SK-MEL-5 (cell line): ENCODE data around the gene PRELP. TPM values are rescaled to one million over a fixed set of nuclear protein-coding genes. Genes with fewer than 3 reads are reported as not detected.
"Not testable (repeated sequence)": the region's sequence is repeated elsewhere in the genome, so short reads cannot be mapped to it uniquely, and the experiment has no call there.

Experiments
- DNase-seq: peaks from one replicate; pipeline ENCODE4 v3.0.0-alpha.2; 2016; ENCODE audit warnings: low read depth, low spot score
- in situ Hi-C: cut with HindIII; loops from 2 replicates; pipeline ENCODE4 v1.10.0; 2016; ENCODE audit warnings: low sequenced_read_pairs, high pct_unique_total_duplicates, low pct_unique_long_range_greater_than_20kb
- total RNA-seq: library from RNA; depleted of rRNA; stranded (reverse); fragments of >200 nt; shearing (Covaris generic); gene quantifications from 2 replicates; pipeline ENCODE4 v1.2.3, GENCODE V29; 2014

PRELP gene
- total RNA-seq, 1 experiment from 2014 or later = 0.11 TPM

DNA sequence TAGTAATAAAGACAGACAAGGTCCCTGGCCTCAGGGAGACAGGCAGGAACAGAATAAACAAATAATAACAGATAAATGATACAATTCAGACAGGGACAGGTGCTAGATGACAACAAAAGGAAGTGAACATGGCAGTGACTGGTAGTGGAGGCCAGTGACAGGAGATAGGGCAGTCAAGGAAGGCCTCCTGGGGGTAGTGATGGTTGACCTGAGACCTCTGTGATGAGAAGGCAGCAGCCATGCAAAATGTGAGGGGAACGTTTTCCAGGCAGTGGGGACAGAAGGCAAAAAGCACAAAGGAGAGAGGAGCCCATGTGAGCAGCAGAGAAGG, 36.9 kb downstream of the PRELP start:
- DNase-seq = no peak
- in situ Hi-C loops = no loop called here

GRCh38 chr1:203512848-203513584, 37.4 kb downstream of the PRELP start:
- in situ Hi-C loops = no loop called here
- DNase-seq = peak; percentile 54

DNA sequence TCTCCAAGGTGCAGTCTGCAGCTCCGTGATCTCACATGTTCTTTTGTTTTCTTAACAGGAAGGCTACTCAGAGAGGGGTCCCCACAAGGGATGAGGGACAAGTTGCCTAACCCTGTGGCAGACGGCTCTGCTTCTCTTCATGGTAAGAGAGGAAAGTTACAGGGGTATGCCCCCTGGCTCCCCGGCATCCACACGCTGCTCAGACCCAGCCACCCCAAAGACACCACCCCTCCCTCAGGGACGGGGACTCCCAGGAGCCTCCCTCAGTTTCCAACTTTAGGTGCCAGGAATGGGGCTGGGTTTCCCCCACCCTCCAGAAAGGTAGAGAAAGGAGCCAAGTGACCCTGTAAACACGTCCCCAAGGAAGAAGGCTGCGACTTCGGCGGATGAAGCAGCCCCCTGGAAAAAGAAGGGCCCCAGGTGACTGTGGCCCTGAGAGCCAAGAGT, 38.0 kb downstream of the PRELP start:
- in situ Hi-C loops = no loop called here
- no peak for DNase-seq

- in situ Hi-C loops = no loop called here
- no peak for DNase-seq
Observed at GRCh38 chr1:203516184-203516583, 40.6 kb downstream of the PRELP start.

DNA sequence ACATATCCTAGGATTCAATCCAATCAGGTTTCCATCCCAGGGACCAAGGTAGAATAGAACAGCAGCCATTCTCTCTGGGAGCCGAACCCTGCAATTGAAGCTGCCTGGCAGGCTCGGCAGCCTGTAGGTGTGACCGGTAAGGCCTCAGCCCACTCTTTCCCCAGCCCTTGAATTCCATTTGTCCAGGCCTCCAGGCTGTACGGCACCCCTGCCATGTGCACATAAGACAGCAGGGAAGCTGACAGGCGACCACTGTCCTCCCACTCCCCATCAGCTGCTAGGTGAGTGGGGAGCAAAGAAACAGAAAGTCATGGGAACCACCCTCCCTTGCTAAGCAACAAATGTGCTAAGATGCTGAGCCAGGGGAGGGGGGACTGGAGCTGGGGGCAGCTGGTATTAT, 41.3 kb downstream of the PRELP start:
- no peak for DNase-seq
- in situ Hi-C loops = no loop called here

- no peak for DNase-seq
- in situ Hi-C loops = no loop called here
Observed at GRCh38 chr1:203517426-203518110, 42.0 kb downstream of the PRELP start.

GRCh38 chr1:203518139-203518538, 42.5 kb downstream of the PRELP start:
- DNase-seq, in situ Hi-C loops: not testable (repeated sequence)

DNA sequence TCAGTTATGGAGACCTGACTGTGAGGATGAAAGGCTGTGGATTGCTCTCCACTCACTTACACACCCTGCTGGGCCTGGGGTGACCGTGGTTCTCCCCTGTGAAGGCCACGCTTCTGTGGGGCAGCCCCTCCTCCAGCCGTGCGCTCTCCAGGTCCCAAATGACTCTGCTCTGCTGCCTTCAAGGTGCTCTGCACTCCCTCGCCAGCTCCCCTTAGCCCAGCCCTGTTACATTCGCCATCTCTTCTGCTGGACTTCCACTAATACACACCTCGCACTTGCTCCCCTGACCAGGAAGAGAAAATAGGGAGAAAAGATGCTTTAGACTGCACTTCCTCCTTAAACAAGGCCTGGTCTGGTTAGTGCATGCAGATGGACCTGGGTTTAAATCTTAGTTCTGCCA, 42.9 kb downstream of the PRELP start:
- in situ Hi-C loops = no loop called here
- DNase-seq = no peak

- in situ Hi-C loops = no loop called here
- DNase-seq = no peak
Observed at GRCh38 chr1:203519053-203519840, 43.6 kb downstream of the PRELP start.

GRCh38 chr1:203519896-203520295, 44.3 kb downstream of the PRELP start:
- in situ Hi-C loops = no loop called here
- DNase-seq = no peak

DNA sequence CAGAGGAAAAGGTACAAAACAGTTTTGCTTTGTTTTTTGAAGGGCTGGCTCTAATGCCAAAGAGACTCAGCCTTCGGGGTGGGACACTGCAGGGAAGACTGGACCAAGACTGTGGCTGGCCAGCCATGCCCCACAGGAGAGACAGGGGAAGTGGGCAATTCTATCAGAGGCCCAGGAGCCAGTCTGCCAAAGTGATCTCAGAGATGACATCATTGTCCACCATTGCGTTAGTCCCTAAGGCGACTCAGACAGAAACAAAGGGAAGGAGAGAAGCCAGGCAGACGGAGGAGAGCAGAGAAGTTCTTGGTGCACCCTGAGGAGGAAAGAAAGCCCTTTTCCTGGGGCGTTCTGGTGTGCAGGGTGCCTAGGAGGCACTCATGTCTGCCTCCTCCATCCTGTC, 44.7 kb downstream of the PRELP start:
- in situ Hi-C loops = no loop called here
- DNase-seq = no peak

GRCh38 chr1:203521074-203521794, 45.6 kb downstream of the PRELP start:
- in situ Hi-C loops = no loop called here
- DNase-seq = no peak

DNA sequence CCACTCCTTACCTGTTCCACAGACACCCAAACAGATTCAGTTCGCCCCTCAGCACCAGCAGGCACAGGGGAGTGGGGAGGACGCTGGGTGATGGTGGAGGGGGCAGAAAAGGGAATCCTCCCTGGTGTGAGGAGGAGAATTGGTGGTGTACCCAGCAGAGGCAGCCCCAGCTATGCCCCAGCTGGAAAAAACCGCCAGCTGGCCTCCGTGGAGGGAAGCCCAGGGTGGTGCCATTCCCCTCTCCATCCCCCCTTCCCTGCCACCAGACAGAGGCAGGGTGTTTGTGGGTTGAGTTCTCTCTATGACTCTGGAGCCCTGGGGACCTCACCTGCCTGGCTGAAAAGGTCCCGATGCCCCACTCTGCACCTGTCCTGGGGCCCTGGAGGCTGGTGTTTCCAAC, 46.2 kb downstream of the PRELP start:
- no peak for DNase-seq
- in situ Hi-C loops = no loop called here

DNA sequence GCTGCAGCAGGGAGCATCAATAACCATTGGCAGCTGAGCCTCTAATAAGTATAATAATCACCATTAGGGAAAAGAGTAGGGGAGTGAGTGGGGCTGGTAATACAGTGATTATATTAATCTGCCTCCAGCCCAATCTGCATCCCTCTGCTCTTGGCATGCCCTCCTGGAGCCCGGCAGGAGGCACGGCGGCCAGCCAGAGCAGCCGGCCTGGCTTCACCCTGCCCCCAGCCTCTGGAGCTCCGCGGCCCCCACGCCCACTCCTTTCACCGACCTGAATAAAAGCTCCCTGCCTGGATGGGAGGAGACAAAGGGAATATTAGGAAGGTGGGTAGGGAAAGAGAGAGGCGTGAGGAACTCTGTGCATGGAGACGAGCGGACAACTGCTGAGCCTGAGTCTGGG, 46.6 kb downstream of the PRELP start:
- DNase-seq = no peak
- in situ Hi-C loops = no loop called here

DNA sequence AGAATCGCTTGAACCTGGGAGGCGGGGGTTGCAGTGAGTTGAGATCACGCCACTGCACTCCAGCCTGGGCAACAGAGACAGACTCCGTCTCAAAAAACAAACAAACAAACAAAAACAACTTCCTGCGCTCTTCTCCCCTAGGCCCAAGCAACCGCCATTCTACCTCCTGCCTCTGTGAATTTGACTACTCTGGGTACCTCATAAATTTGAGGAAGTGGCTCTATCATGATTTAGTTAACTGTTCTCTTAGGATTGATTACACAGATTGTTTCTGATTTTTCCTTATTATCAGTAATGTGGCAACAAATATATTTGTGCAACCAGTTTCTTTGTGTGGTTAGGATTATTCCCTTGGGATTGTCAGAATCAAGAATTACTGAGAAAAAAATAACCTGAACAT, 48.1 kb downstream of the PRELP start:
- DNase-seq = no peak
- in situ Hi-C loops = no loop called here

GRCh38 chr1:203524152-203524551, 48.5 kb downstream of the PRELP start:
- DNase-seq = peak; percentile 78
- in situ Hi-C loops = no loop called here

DNA sequence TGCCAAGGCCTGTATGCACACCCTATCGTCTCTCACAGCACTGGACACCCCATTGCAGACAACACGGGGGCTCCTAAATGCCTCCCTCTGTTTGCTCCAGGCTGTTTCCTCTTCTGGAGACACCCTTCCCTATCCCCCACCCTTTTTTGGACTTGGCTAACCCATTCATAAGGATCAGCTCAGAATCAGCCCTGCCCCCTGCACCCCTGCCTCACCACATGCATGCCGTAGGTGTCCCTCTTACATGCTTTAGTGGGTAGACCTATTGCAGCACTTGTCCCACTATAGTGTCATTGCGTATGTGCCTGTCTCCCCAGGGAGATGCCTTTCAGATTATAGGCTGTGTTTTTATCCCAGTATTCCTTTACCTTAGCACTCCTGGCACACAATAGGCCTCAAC, 49.2 kb downstream of the PRELP start:
- in situ Hi-C loops = no loop called here
- no peak for DNase-seq

- in situ Hi-C loops = no loop called here
- DNase-seq = no peak
Observed at GRCh38 chr1:203525685-203526084, 50.1 kb downstream of the PRELP start.
